Mesenchymal stem cell (in vitro differentiated cells and primary cell): ENCODE results near the gene DYNC1H1.

ENCODE experiments used
- DNase-seq: peaks from one replicate; pipeline ENCODE4 v3.0.0-alpha.2; 2013
- H2AFZ ChIP-seq: one replicate; pipeline ENCODE4 v1.6.1; 2013; ENCODE audit warnings: low read depth, mild to moderate bottlenecking, control low read depth, inconsistent platforms, low read length, moderate library complexity
- H2AK5ac ChIP-seq: 2 replicates; pipeline ENCODE4 v1.6.1; 2013; ENCODE audit warnings: low read length, moderate library complexity, mild to moderate bottlenecking, inconsistent platforms; ENCODE audit not compliant: severe bottlenecking
- H2BK120ac ChIP-seq: one replicate; pipeline ENCODE4 v1.6.1; 2013; ENCODE audit warnings: low read depth, mild to moderate bottlenecking, inconsistent platforms, low read length, moderate library complexity
- H2BK12ac ChIP-seq, 2 experiments: one replicate each; pipeline ENCODE4 v1.6.1; 2013; ENCODE audit warnings: inconsistent platforms in 2 of 2, low read length in 2 of 2, mild to moderate bottlenecking in 2 of 2, moderate library complexity in 2 of 2, control low read depth in 1 of 2
- H2BK15ac ChIP-seq: one replicate; pipeline ENCODE4 v1.6.1; 2013; ENCODE audit warnings: mild to moderate bottlenecking, low read depth, inconsistent platforms; ENCODE audit not compliant: poor library complexity, severe bottlenecking
- H2BK5ac ChIP-seq: 2 replicates; pipeline ENCODE4 v1.6.1; 2013; ENCODE audit warnings: low read depth, mild to moderate bottlenecking, low read length, control low read depth, inconsistent platforms; ENCODE audit not compliant: poor library complexity, severe bottlenecking
- H3K14ac ChIP-seq, 2 experiments: one replicate each; pipeline ENCODE4 v1.6.1; 2013; ENCODE audit warnings: inconsistent platforms in 2 of 2, low read length in 2 of 2, control low read depth in 1 of 2, mild to moderate bottlenecking in 1 of 2, moderate library complexity in 1 of 2
- H3K18ac ChIP-seq, 2 experiments: one replicate each; pipeline ENCODE4 v1.6.1; 2013; ENCODE audit warnings: inconsistent platforms in 2 of 2, low read length in 2 of 2, control low read depth in 1 of 2, low read depth in 1 of 2, mild to moderate bottlenecking in 1 of 2
- H3K23ac ChIP-seq, 2 experiments: one replicate each; pipeline ENCODE4 v1.6.1; 2013; ENCODE audit warnings: inconsistent platforms in 2 of 2, low read length in 2 of 2, mild to moderate bottlenecking in 2 of 2, moderate library complexity in 2 of 2, control low read depth in 1 of 2
- H3K27ac ChIP-seq: 2 replicates; pipeline ENCODE4 v1.5.1; 2013; ENCODE audit warnings: mild to moderate bottlenecking, moderate library complexity, low read length, control low read depth, inconsistent platforms; ENCODE audit not compliant: poor library complexity, severe bottlenecking
- H3K27me3 ChIP-seq, 2 experiments: 2 replicates each; pipeline versions ENCODE4 v1.6.1 to v1.7.0; 2013; ENCODE audit warnings: low read length in 2 of 2, mild to moderate bottlenecking in 2 of 2, moderate library complexity in 2 of 2, control low read depth in 1 of 2, inconsistent platforms in 1 of 2; ENCODE audit not compliant: control insufficient read depth in 1 of 2, insufficient read depth in 1 of 2
- H3K36me3 ChIP-seq, 2 experiments: 2 replicates each; pipeline versions ENCODE4 v1.6.1 to v1.7.0; 2013; ENCODE audit warnings: low read length in 2 of 2, control low read depth in 1 of 2, inconsistent platforms in 1 of 2, low read depth in 1 of 2, mild to moderate bottlenecking in 1 of 2; ENCODE audit not compliant: insufficient read depth in 2 of 2, control insufficient read depth in 1 of 2
- H3K4ac ChIP-seq, 2 experiments: one replicate each; pipeline ENCODE4 v1.6.1; 2013; ENCODE audit warnings: inconsistent platforms in 2 of 2, low read length in 2 of 2, mild to moderate bottlenecking in 2 of 2, moderate library complexity in 2 of 2, control low read depth in 1 of 2, low read depth in 1 of 2
- H3K4me1 ChIP-seq: 2 replicates; pipeline ENCODE4 v1.6.1; 2013; ENCODE audit warnings: low read depth, low read length, control low read depth; ENCODE audit not compliant: control insufficient read depth, insufficient read depth
- H3K4me2 ChIP-seq: 2 replicates; pipeline ENCODE4 v1.6.1; 2013; ENCODE audit warnings: low read length, mild to moderate bottlenecking, inconsistent platforms; ENCODE audit not compliant: poor library complexity, severe bottlenecking
- H3K4me3 ChIP-seq, 2 experiments: 2 replicates each; pipeline versions ENCODE4 v1.5.1 to v1.7.0; 2013; ENCODE audit warnings: low read length in 2 of 2, mild to moderate bottlenecking in 2 of 2, control low read depth in 1 of 2, low read depth in 1 of 2; ENCODE audit not compliant: insufficient read depth in 1 of 2
- H3K79me1 ChIP-seq: replicated peaks from 2 replicates; pipeline ENCODE4 v1.6.1; 2013; ENCODE audit warnings: mild to moderate bottlenecking, control low read depth, low read length, inconsistent platforms; ENCODE audit not compliant: poor library complexity, severe bottlenecking
- H3K9ac ChIP-seq: 2 replicates; pipeline ENCODE4 v1.7.0; 2013; ENCODE audit warnings: mild to moderate bottlenecking, low read length, moderate library complexity
- H3K9me3 ChIP-seq: 2 replicates; pipeline ENCODE4 v1.7.0; 2013; ENCODE audit warnings: mild to moderate bottlenecking, low read length; ENCODE audit not compliant: control insufficient read depth
- H4K8ac ChIP-seq: one replicate; pipeline ENCODE4 v1.6.1; 2013; ENCODE audit warnings: inconsistent platforms, mild to moderate bottlenecking, low read length, moderate library complexity
- H4K91ac ChIP-seq: one replicate; pipeline ENCODE4 v1.6.1; 2013; ENCODE audit warnings: mild to moderate bottlenecking, low read length, inconsistent platforms
- WGBS: methylation state at CpG from one replicate; pipeline ENCODE4 v1.1.7; 2013; ENCODE audit warnings: mixed read lengths; 5-methylcytosine and 5-hydroxymethylcytosine counted together

The DYNC1H1 gene

GRCh38 chr14:101985957-101986356 lies 21.6 kb downstream of the DYNC1H1 start:
- H3K18ac ChIP-seq = no peak overlapping the region
- H3K9ac ChIP-seq = no peak overlapping the region
- no peak overlapping the region for H3K23ac ChIP-seq
- H3K27ac ChIP-seq = no peak overlapping the region
- no peak overlapping the region for H2BK5ac ChIP-seq
- no peak overlapping the region for H2BK12ac ChIP-seq
- peaks cover 67 to 88% of the 10 kb centered on the region in 2 experiments for H3K36me3 ChIP-seq
- no peak overlapping the region for H3K4me2 ChIP-seq
- H3K4me1 ChIP-seq = peaks cover 5% of the 10 kb centered on the region
- H4K8ac ChIP-seq = no peak overlapping the region
- no peak overlapping the region for H2AFZ ChIP-seq
- no peak overlapping the region for H2BK120ac ChIP-seq
- no peak overlapping the region for H3K4ac ChIP-seq
- H3K27me3 ChIP-seq = no peaks in the 10 kb centered on the region
- H3K14ac ChIP-seq = no peak overlapping the region
- H3K4me3 ChIP-seq = no peak overlapping the region
- peaks cover 14% of the 10 kb centered on the region for H3K79me1 ChIP-seq
- 95% methylated on average over 16 of the region's 16 CpGs for WGBS
- DNase-seq = no peak
- no peaks in the 10 kb centered on the region for H3K9me3 ChIP-seq
- no peak overlapping the region for H4K91ac ChIP-seq
- no peak overlapping the region for H2BK15ac ChIP-seq
- H2AK5ac ChIP-seq = no peak overlapping the region

DNA sequence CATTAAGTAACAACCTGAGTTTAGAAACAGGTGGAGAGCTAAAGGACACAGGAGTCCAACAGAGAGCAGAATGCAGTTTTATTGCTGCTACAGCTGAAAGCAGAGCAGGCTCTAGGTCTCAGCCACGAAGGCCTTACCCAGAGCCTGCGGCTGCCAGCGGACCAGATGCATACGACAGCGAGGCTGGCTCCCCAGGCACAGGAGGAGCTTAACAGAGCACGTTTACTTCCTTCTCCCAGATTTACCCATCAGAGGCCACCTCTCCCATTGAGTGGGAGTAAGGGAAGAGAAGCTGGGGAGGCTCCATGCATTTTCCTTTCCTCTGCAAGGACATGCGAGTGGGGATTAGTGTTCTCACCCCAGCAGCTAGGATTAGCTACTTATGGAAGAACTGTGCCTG lies 22.6 kb downstream of the DYNC1H1 start:
- H2BK12ac ChIP-seq = no peak overlapping the region
- no peak overlapping the region for H3K14ac ChIP-seq
- no peak overlapping the region for H2AK5ac ChIP-seq
- H3K4me3 ChIP-seq = no peak overlapping the region
- no peaks in the 10 kb centered on the region for H3K9me3 ChIP-seq
- no peaks in the 10 kb centered on the region for H3K27me3 ChIP-seq
- H3K18ac ChIP-seq = no peak overlapping the region
- H2AFZ ChIP-seq = no peak overlapping the region
- 100% methylated on average over 4 of the region's 7 CpGs for WGBS
- no peak overlapping the region for H3K4me2 ChIP-seq
- H2BK5ac ChIP-seq = no peak overlapping the region
- H3K79me1 ChIP-seq = peaks cover 19% of the 10 kb centered on the region
- no peak overlapping the region for H2BK15ac ChIP-seq
- no peak overlapping the region for H3K9ac ChIP-seq
- peaks cover under 1% of the 10 kb centered on the region for H3K4me1 ChIP-seq
- no peak overlapping the region for H4K8ac ChIP-seq
- H3K36me3 ChIP-seq = peaks cover 69 to 88% of the 10 kb centered on the region in 2 experiments
- no peak overlapping the region for H3K27ac ChIP-seq
- H3K23ac ChIP-seq = no peak overlapping the region
- no peak overlapping the region for H4K91ac ChIP-seq
- no peak for DNase-seq
- no peak overlapping the region for H3K4ac ChIP-seq
- no peak overlapping the region for H2BK120ac ChIP-seq

- Histone ChIP-seq H3K36me3 (peaks cover 75 to 91% of the 10 kb centered on the region in 2 experiments), H2AK5ac (no peak overlapping the region), H3K14ac (no peak overlapping the region), H3K79me1 (peaks cover 23% of the 10 kb centered on the region), H4K8ac (no peak overlapping the region), H3K4me2 (no peak overlapping the region), H3K9ac (no peak overlapping the region), H3K18ac (no peak overlapping the region), H3K27me3 (no peaks in the 10 kb centered on the region), H3K4me1 (no peaks in the 10 kb centered on the region), H2BK120ac (no peak overlapping the region), H3K27ac (no peak overlapping the region), H2BK15ac (no peak overlapping the region), H3K23ac (no peak overlapping the region), H4K91ac (no peak overlapping the region), H2BK5ac (no peak overlapping the region), H3K9me3 (no peaks in the 10 kb centered on the region), H3K4ac (no peak overlapping the region), H3K4me3 (no peak overlapping the region), H2BK12ac (no peak overlapping the region), H2AFZ (no peak overlapping the region)
- 99% methylated on average over 6 of the region's 6 CpGs for WGBS
- DNase-seq = no peak
Observed at GRCh38 chr14:101988377-101988776, 24.0 kb downstream of the DYNC1H1 start.

- Histone ChIP-seq H4K91ac (no peak overlapping the region), H3K36me3 (peaks cover 71 to 96% of the 10 kb centered on the region in 2 experiments), H2BK5ac (no peak overlapping the region), H3K18ac (no peak overlapping the region), H2BK12ac (no peak overlapping the region), H3K4me3 (no peak overlapping the region), H2AK5ac (no peak overlapping the region), H3K9me3 (no peaks in the 10 kb centered on the region), H3K23ac (no peak overlapping the region), H3K14ac (no peak overlapping the region), H3K9ac (no peak overlapping the region), H2BK15ac (no peak overlapping the region), H3K4me1 (no peaks in the 10 kb centered on the region), H2AFZ (no peak overlapping the region), H3K4me2 (no peak overlapping the region), H3K79me1 (peaks cover 31% of the 10 kb centered on the region), H3K4ac (no peak overlapping the region), H3K27ac (no peak overlapping the region), H3K27me3 (no peaks in the 10 kb centered on the region), H4K8ac (no peak overlapping the region), H2BK120ac (no peak overlapping the region)
- 96% methylated on average over 4 of the region's 5 CpGs for WGBS
- no peak for DNase-seq
Observed at GRCh38 chr14:101991352-101991751, 27.0 kb downstream of the DYNC1H1 start.
